PC-3 (cell line): ENCODE results near the gene FAH.

ENCODE experiments used
- EZH2phosphoT487 ChIP-seq: fragments of 300-600 bp; sonication (generic); IDR thresholded peaks from 2 replicates; pipeline ENCODE4 v1.6.1; 2018; ENCODE audit warnings: mild to moderate bottlenecking, antibody characterized with exemption, low read length, borderline replicate concordance
- TF ChIP-seq, protein P1 (sequence below): fragments of 300-600 bp; sonication (generic); conservative IDR thresholded peaks from 2 replicates; pipeline ENCODE4 v1.5.1; 2017; ENCODE audit warnings: antibody characterized with exemption, low read depth, mild to moderate bottlenecking, low read length

DNA sequence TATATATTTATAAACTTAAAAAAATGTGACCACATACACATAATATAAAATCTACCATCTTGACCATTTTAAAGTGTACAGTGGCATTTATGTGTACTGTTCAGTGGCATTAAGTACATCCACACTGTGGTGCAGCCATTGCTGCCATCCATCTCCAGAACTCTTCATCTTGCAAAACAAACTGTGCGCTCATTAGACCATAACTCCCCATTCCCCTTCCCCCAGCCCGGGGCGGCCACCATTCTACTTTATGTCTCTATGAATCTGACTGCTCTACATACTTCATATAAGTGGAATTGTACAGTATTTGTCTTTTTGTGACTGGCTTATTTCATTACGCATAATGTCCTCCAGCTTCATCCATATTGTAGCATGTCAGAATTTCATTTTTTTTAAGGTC lies 51.4 kb downstream of the FAH start:
- TF ChIP-seq, protein P1, sequence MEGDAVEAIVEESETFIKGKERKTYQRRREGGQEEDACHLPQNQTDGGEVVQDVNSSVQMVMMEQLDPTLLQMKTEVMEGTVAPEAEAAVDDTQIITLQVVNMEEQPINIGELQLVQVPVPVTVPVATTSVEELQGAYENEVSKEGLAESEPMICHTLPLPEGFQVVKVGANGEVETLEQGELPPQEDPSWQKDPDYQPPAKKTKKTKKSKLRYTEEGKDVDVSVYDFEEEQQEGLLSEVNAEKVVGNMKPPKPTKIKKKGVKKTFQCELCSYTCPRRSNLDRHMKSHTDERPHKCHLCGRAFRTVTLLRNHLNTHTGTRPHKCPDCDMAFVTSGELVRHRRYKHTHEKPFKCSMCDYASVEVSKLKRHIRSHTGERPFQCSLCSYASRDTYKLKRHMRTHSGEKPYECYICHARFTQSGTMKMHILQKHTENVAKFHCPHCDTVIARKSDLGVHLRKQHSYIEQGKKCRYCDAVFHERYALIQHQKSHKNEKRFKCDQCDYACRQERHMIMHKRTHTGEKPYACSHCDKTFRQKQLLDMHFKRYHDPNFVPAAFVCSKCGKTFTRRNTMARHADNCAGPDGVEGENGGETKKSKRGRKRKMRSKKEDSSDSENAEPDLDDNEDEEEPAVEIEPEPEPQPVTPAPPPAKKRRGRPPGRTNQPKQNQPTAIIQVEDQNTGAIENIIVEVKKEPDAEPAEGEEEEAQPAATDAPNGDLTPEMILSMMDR = no peak
- no peak for TF ChIP-seq EZH2phosphoT487
